Activated CD8-positive, alpha-beta memory T cell treated with anti-CD3 and anti-CD28 coated beads for 4 hours (primary cell): ENCODE results near the gene RIN3.

ENCODE experiments used
- DNase-seq, 2 donors: peaks; one replicate each; pipeline ENCODE4 v3.0.0-alpha.2; 2020; ENCODE audit warnings: low read depth in 2 of 2

The RIN3 gene, protein sequence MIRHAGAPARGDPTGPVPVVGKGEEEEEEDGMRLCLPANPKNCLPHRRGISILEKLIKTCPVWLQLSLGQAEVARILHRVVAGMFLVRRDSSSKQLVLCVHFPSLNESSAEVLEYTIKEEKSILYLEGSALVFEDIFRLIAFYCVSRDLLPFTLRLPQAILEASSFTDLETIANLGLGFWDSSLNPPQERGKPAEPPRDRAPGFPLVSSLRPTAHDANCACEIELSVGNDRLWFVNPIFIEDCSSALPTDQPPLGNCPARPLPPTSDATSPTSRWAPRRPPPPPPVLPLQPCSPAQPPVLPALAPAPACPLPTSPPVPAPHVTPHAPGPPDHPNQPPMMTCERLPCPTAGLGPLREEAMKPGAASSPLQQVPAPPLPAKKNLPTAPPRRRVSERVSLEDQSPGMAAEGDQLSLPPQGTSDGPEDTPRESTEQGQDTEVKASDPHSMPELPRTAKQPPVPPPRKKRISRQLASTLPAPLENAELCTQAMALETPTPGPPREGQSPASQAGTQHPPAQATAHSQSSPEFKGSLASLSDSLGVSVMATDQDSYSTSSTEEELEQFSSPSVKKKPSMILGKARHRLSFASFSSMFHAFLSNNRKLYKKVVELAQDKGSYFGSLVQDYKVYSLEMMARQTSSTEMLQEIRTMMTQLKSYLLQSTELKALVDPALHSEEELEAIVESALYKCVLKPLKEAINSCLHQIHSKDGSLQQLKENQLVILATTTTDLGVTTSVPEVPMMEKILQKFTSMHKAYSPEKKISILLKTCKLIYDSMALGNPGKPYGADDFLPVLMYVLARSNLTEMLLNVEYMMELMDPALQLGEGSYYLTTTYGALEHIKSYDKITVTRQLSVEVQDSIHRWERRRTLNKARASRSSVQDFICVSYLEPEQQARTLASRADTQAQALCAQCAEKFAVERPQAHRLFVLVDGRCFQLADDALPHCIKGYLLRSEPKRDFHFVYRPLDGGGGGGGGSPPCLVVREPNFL

DNA sequence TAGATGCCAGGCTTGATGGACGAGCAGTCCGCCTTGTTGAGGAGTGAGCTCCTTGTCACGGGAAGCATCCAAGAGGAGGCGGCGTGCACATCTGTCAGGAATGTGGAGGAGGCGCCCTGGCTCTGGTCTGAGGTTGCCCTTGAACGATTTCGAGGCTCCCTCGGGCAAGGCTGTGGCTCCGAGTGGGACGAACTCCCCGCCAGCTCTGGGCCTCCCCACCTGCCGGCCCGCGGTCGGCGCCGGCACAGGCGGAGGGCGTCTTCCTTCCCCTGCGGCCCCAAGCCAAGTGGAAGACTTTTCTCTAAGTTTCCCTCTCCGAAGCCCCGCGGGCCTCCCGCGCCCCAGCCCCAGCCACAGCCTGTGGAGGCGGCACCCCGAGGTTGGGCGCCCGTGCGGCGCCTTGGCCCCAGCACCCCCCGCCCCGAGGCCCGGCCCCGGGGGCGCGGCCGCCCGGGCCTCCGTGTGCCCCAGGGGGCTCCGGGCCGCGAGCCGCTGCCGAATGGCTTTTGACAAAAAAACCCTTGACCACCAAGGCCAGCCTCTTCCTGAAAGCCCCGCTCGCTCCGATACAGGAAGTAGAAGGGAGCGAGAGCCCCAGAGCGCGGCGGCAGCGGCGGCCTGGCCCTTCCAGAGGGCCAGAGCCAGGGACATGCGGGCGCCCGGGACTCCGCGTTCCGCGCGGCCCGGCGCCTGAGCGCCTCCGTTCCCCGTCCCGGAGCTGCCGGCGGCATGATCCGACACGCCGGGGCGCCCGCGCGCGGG, at the start of gene RIN3:
Gene RIN3, plus strand, starts transcription at position 578 of the 762 bp plus-strand sequence. Its CDS starts 152 bp downstream, at position 730.
- peak in 1 of 2 donors; percentile 41 for DNase-seq

- DNase-seq, result no peak
Observed at GRCh38 chr14:92464156-92464555, 49.4 kb upstream of the RIN3 start.

- no peak for DNase-seq
Observed at GRCh38 chr14:92464716-92465115, 48.9 kb upstream of the RIN3 start.

DNA sequence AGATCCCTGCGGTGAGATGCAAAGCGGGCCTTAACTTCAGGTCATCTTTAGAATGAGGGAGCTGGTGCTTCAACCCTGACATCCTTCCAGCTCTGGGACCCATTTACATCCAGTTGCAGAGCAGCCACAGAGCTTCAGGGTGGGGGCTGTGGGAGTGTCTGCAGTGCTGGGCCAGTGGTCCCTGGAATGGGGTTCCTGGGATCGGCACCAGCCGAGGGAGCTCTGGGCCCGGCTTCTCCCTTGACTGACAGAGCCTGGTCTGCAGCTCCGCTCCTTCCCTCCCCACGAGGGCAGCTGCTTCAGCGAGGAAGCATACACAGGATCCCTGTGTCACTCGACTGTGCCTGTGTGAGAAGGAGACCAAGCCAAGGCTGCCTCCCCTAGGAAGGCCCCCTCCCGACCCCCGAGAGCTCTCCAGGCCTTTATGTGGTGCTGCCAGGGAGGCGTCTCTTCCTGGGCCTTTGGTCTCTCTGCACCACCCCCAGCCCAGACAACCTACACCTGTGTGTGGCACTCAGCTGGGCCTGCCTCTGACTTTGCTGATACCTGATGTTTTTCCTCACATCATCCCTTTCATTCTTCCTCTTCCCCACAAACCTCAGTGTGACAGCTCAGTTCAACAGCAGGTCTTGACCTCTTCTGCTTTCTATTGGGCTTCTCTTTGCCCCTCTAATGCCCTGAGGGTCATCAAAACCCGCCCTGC, 48.1 kb upstream of the RIN3 start:
- no peak for DNase-seq

- DNase-seq, result no peak
Observed at GRCh38 chr14:92466059-92466458, 47.5 kb upstream of the RIN3 start.

GRCh38 chr14:92469515-92469914, 44.1 kb upstream of the RIN3 start:
- DNase-seq, result no peak

DNA sequence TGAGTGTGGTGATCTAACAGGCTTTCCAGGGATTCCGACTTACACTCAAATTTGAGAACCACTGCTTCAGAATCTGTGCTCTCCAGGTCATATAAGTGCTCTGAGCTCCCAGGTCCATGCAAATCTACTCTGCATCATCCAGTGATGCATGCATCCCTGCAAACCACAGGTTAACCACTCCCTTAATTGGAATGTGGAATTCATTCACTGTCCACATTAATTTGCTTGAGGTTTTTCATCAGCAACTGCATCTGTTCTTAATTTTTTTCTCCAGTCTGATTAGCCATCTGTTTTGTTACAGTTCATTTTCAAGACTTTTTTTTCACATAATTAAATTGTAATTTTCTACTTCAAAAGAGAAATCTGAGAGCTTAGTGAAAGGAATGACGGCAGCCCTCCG, 43.4 kb upstream of the RIN3 start:
- DNase-seq, result no peak

- no peak for DNase-seq
Observed at GRCh38 chr14:92470811-92471210, 42.8 kb upstream of the RIN3 start.

DNA sequence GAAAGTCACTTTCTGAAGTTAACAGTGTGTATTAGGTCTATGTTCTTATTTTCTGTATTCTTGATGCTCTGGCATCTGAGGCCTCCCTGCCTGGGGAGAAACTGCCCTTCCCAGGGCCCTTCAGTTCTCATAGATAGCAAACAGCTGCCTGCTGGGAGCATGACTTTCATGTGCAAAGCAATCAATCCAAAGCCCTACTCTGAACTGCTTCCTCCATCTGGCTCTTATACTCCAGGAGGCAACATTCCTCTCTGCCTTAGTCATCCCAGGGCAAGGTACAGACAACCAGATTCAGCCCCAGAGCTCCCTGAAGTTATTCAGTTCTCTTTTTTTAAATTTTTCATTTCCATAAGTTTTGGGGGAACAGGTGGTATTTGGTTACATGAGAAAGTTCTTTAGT, 41.7 kb upstream of the RIN3 start:
- DNase-seq, result no peak

GRCh38 chr14:92472860-92473259, 40.7 kb upstream of the RIN3 start:
- no peak for DNase-seq

GRCh38 chr14:92473261-92473968, 40.2 kb upstream of the RIN3 start:
- DNase-seq, result no peak

DNA sequence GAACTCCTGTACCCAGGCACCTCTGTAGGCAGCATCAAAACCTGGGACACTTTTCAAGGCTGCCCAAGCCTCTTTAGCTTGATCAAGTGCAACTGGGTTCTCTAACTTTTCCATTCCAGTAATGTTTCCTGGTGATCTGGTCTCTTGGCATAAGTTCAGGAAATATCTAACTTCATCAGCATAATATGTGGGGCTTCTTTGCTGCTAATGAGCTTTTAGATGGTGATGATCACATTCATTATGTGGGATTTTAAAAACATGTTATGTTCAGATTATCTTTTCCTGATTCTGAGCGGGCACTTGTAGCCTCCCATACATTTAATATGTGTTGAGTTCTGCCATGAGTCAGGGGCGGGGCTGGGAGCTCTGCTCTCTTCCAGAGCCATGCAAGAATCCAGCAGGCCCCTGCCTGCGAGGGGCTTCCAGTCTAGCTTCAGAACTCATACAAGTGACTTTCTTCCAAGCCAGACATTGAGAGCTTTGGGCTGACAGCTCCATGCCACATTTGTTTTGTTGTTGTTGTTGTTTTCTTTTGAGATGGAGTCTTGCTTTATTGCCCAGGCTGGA, 39.5 kb upstream of the RIN3 start:
- DNase-seq, result no peak

DNA sequence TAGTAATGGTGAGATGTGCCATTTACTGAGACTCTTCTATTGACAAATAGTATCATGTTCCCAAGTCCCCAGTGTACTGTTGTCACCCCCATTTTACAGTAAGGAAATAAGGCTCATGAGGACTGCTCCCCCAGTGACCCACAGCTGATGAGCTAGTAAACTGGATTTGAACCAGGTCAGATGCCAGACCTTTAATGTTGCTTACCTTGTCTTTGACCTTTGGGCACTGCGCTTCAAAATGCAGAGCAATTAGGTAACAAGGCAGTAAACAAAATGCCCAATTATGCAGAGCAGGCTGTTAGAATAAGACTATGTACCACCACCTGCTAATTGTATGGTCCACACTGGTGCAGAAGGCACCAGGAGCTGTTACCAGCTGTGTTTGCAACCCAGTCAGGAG, 38.5 kb upstream of the RIN3 start:
- DNase-seq, result no peak

DNA sequence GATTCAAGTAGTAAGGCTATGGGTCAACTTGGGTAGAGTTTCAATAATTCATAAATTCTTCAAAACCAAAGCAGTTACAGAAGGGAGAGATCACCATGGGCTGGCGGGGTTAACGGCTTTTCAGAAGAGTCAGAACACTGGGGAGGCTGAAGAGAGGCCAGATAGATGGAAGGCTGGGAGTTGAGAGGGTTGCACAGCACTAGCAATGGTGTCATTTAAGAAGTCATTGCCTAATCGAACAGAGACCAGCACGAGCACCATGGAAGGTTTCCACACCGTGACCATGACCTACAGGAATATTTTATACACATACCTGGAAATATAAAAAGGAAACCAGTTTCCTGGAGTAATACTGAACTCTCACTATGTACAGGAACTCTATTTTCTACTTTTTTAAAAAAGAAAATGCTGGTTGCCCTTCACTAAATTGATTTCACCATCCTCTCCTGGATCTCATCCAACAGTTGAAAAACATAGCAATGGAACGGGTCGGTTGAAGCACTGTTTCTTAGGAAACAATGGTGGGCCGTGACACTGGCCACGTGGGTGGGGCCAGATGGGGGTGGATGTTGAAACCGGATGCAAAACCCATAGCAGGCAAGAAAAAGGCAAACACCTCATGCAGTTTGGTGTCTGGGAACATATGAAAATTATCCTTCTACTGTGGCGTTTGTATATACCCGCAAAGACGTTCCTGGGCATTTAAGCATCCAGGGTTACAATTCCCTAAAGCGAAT, 38.0 kb upstream of the RIN3 start:
- no peak for DNase-seq

DNA sequence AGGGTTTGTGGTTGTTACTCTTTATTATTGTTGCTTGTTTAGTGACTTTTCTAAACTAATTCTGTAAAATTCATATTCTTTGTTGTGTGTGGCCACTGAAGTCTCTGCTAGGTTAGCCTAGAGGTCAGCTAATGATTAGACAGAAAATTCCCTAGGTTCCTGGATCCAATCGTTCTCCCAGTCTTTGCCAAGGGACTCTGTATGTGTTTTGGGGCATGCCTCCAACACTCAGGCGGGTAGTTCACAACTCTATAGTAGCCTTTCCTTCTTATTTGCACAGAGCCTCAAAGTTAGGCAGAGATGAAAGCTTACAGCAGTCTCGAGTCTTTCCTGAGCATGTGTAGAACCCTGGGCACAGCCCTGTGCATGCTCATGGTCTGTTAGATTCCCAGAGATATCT, 32.7 kb upstream of the RIN3 start:
- no peak for DNase-seq

- no peak for DNase-seq
Observed at GRCh38 chr14:92481386-92481785, 32.2 kb upstream of the RIN3 start.

- no peak for DNase-seq
Observed at GRCh38 chr14:92481811-92482555, 31.6 kb upstream of the RIN3 start.

DNA sequence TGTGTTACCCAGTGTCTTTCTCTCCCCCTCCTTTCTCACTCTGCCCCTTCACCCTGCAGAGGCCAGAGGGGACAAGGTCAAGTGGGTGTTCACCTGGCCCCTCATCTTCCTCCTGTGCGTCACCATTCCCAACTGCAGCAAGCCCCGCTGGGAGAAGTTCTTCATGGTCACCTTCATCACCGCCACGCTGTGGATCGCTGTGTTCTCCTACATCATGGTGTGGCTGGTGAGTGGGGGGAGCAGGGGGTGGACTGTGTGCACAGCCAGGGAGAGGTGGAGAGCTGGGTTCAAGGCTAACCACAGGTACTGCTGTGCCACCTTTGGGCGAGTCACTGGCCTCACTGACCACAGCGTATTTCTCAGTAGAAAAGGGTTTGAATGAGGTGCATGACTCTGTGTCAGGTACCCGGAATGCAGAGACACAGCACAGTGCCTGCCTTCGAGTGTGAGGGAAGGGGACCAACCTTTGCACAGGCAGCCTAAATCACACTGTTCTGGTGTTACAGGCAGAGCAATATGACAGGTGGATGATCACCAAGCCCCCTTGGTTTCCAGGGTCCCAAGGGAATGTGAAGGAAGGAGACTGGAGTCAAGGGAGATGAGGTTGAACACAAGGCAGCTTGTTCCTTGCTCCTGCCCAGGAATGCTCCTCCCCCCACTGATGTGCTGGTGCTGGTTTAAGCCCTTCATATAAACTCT, 30.8 kb upstream of the RIN3 start:
- DNase-seq, result no peak
